NCI-H1105 treated with DMSO at 0.1 percent for 48 hours (cell line): ENCODE results near the gene KLHL29.

Source experiments
- DNase-seq: peaks from one replicate; lab custom pipeline; 2025; lab: John Stamatoyannopoulos, UW

Gene KLHL29

GRCh38 chr2:23452372-23452771, 67.4 kb downstream of the KLHL29 start:
- no peak for DNase-seq

GRCh38 chr2:23452853-23453420, 68.0 kb downstream of the KLHL29 start:
- DNase-seq = no peak

GRCh38 chr2:23453432-23453831, 68.5 kb downstream of the KLHL29 start:
- DNase-seq = no peak

GRCh38 chr2:23453836-23454460, 69.0 kb downstream of the KLHL29 start:
- DNase-seq = no peak

GRCh38 chr2:23454501-23455120, 69.6 kb downstream of the KLHL29 start:
- peak; percentile 60 for DNase-seq

- DNase-seq = no peak
Observed at GRCh38 chr2:23456396-23456795, 71.4 kb downstream of the KLHL29 start.

- DNase-seq = no peak
Observed at GRCh38 chr2:23456881-23457760, 72.1 kb downstream of the KLHL29 start.

GRCh38 chr2:23457990-23458682, 73.2 kb downstream of the KLHL29 start:
- DNase-seq = no peak

- no peak for DNase-seq
Observed at GRCh38 chr2:23459032-23459431, 74.1 kb downstream of the KLHL29 start.

- DNase-seq = no peak
Observed at GRCh38 chr2:23460228-23460627, 75.2 kb downstream of the KLHL29 start.

- no peak for DNase-seq
Observed at GRCh38 chr2:23460993-23461392, 76.0 kb downstream of the KLHL29 start.

- no peak for DNase-seq
Observed at GRCh38 chr2:23464156-23464555, 79.2 kb downstream of the KLHL29 start.

GRCh38 chr2:23464905-23465537, 80.0 kb downstream of the KLHL29 start:
- DNase-seq = no peak

GRCh38 chr2:23465936-23466335, 81.0 kb downstream of the KLHL29 start:
- DNase-seq = no peak

- DNase-seq = no peak
Observed at GRCh38 chr2:23467618-23468017, 82.6 kb downstream of the KLHL29 start.

- DNase-seq = no peak
Observed at GRCh38 chr2:23468474-23469141, 83.6 kb downstream of the KLHL29 start.

GRCh38 chr2:23469142-23469540, 84.2 kb downstream of the KLHL29 start:
- DNase-seq = no peak

GRCh38 chr2:23475036-23475435, 90.1 kb downstream of the KLHL29 start:
- DNase-seq = no peak

GRCh38 chr2:23475473-23475872, 90.5 kb downstream of the KLHL29 start:
- no peak for DNase-seq

- DNase-seq = no peak
Observed at GRCh38 chr2:23476786-23477185, 91.8 kb downstream of the KLHL29 start.

- no peak for DNase-seq
Observed at GRCh38 chr2:23477392-23477791, 92.4 kb downstream of the KLHL29 start.
